ENCODE data around the gene VGF. TPM values are rescaled to one million over a fixed set of nuclear protein-coding genes. Genes with fewer than 3 reads are reported as not detected.

VGF gene
- total RNA-seq, 1 donor from 2014 or later, result 51.8 TPM

DNA sequence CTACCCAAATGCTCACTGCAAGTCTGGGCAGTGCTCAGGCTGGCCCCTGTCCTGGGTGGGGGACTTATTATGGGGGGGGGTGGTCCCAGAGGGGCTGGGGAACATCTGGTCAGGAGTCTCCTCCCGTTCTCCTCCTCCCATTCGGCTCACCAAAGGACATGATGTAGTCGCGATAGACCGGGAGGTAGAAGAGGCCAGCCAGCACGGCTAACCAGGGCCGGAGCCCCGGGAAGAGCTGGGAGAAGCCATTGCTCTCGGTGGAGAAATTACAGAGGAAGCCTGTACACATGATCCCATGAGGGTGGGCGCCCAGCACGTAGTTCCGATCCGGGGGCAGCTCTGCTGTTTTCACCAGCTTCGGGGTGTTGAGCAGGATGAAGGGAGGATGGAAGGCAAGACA is 33.1 kb upstream of the VGF start:
- Histone ChIP-seq H3K27ac (ENCODE audit: low read depth, low read length) (no peak overlapping the region), H3K79me2 (ENCODE audit: insufficient read depth, low read length) (no peaks in the 10 kb centered on the region), H3K4me2 (ENCODE audit: low read length) (no peak overlapping the region), H3K9me3 (ENCODE audit: insufficient read depth, low read depth, low read length) (no peaks in the 10 kb centered on the region), H3K27me3 (ENCODE audit: insufficient read depth, low read length) (peaks cover 26% of the 10 kb centered on the region), H3K9ac (ENCODE audit: low read length) (no peak overlapping the region), H3K36me3 (ENCODE audit: insufficient read depth, low read length) (no peaks in the 10 kb centered on the region), H2AFZ (ENCODE audit: low read depth, low read length) (no peak overlapping the region), H3K4me1 (ENCODE audit: insufficient read depth, low read length) (peaks cover 2% of the 10 kb centered on the region), H4K20me1 (ENCODE audit: insufficient read depth, low read length) (peaks cover 3% of the 10 kb centered on the region), H3K4me3 (ENCODE audit: insufficient read depth, low read depth, low read length) (no peak overlapping the region)
- TF ChIP-seq EZH2 (IDR thresholded peaks at IDR 0.05; ENCODE audit: insufficient read depth, low read length), result no peak
- TF ChIP-seq CTCF (IDR thresholded peaks at IDR 0.05; ENCODE audit: insufficient read depth, low read depth, low read length), result no peak
- Mint-ChIP-seq H3K27me3 (ENCODE audit: low read depth, unreplicated experiment) (peaks cover 29% of the 10 kb centered on the region), H3K36me3 (ENCODE audit: low read depth, unreplicated experiment) (no peaks in the 10 kb centered on the region), H3K4me3 (ENCODE audit: unreplicated experiment) (no peak overlapping the region), H3K4me1 (ENCODE audit: low read depth, unreplicated experiment) (no peaks in the 10 kb centered on the region), H3K27ac (ENCODE audit: unreplicated experiment) (no peak overlapping the region), H3K9me3 (ENCODE audit: unreplicated experiment) (no peaks in the 10 kb centered on the region)
- FAIRE-seq (no peak), DNase-seq (ENCODE audit: low read depth) (no peak)

DNA sequence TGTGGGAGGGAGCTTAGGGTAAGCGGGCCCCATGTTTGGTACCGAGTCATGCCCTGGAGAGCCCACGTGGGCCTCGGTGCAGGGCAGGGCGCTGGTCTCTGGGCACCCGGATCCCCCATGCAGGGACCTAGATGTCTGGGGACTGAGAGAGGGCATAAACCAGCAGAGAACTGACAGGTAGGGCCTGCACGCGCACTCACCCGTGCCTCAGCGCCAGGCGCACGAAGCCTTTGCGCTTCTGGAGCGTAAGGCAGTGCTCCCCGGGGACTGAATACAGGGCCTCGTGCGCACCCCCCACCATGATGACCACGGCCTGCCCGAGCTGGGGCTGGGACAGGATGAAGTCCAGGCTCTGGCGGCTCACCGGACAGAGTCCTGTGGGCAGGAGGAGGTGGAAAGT is 32.6 kb upstream of the VGF start:
- H3K27ac ChIP-seq (ENCODE audit: low read depth, low read length), result no peak overlapping the region
- Mint-ChIP-seq H3K27ac (ENCODE audit: unreplicated experiment) (no peak overlapping the region), H3K4me1 (ENCODE audit: low read depth, unreplicated experiment) (no peaks in the 10 kb centered on the region), H3K9me3 (ENCODE audit: unreplicated experiment) (no peaks in the 10 kb centered on the region), H3K4me3 (ENCODE audit: unreplicated experiment) (no peak overlapping the region), H3K36me3 (ENCODE audit: low read depth, unreplicated experiment) (no peaks in the 10 kb centered on the region), H3K27me3 (ENCODE audit: low read depth, unreplicated experiment) (peaks cover 24% of the 10 kb centered on the region)
- no peaks in the 10 kb centered on the region for H3K36me3 ChIP-seq (ENCODE audit: insufficient read depth, low read length)
- H3K4me2 ChIP-seq (ENCODE audit: low read length), result no peak overlapping the region
- no peaks in the 10 kb centered on the region for H3K9me3 ChIP-seq (ENCODE audit: insufficient read depth, low read depth, low read length)
- H2AFZ ChIP-seq (ENCODE audit: low read depth, low read length), result no peak overlapping the region
- no peak for DNase-seq (ENCODE audit: low read depth)
- H4K20me1 ChIP-seq (ENCODE audit: insufficient read depth, low read length), result peaks cover 3% of the 10 kb centered on the region
- no peaks in the 10 kb centered on the region for H3K79me2 ChIP-seq (ENCODE audit: insufficient read depth, low read length)
- peaks cover 25% of the 10 kb centered on the region for H3K27me3 ChIP-seq (ENCODE audit: insufficient read depth, low read length)
- H3K9ac ChIP-seq (ENCODE audit: low read length), result no peak overlapping the region
- no peak overlapping the region for H3K4me3 ChIP-seq (ENCODE audit: insufficient read depth, low read depth, low read length)
- FAIRE-seq, result no peak
- no peak for TF ChIP-seq CTCF (IDR thresholded peaks at IDR 0.05; ENCODE audit: insufficient read depth, low read depth, low read length)
- TF ChIP-seq EZH2 (IDR thresholded peaks at IDR 0.05; ENCODE audit: insufficient read depth, low read length), result no peak
- peaks cover 2% of the 10 kb centered on the region for H3K4me1 ChIP-seq (ENCODE audit: insufficient read depth, low read length)

DNA sequence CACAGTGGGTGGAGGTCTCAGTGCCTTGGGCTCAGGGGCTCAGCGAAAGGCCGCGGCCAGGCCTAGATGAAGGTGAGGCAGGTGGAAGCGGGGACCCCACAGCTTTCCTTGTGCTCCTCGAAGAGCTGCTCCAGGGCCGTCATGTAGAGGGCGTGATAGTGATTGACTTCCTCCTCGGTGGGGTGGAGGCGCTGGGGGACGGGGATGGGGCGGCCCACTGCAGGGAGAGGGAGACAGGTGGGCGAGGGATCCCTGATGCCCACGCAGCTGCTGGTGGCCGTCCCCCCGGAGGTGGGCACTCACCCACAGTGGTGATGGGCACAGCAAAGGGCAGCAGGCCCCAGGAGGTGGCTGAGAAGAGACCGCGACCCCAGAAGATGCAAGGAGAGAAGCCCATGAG is 30.5 kb upstream of the VGF start:
- Histone ChIP-seq H3K4me1 (ENCODE audit: insufficient read depth, low read length) (no peaks in the 10 kb centered on the region), H3K27ac (ENCODE audit: low read depth, low read length) (no peak overlapping the region), H3K9ac (ENCODE audit: low read length) (no peak overlapping the region), H3K4me3 (ENCODE audit: insufficient read depth, low read depth, low read length) (no peak overlapping the region), H3K79me2 (ENCODE audit: insufficient read depth, low read length) (no peaks in the 10 kb centered on the region), H2AFZ (ENCODE audit: low read depth, low read length) (no peak overlapping the region), H3K27me3 (ENCODE audit: insufficient read depth, low read length) (peaks cover 9% of the 10 kb centered on the region), H3K4me2 (ENCODE audit: low read length) (no peak overlapping the region), H3K36me3 (ENCODE audit: insufficient read depth, low read length) (no peaks in the 10 kb centered on the region), H3K9me3 (ENCODE audit: insufficient read depth, low read depth, low read length) (no peaks in the 10 kb centered on the region), H4K20me1 (ENCODE audit: insufficient read depth, low read length) (no peaks in the 10 kb centered on the region)
- no peaks in the 10 kb centered on the region for H3K36me3 Mint-ChIP-seq (ENCODE audit: low read depth, unreplicated experiment)
- no peaks in the 10 kb centered on the region for H3K4me1 Mint-ChIP-seq (ENCODE audit: low read depth, unreplicated experiment)
- no peak overlapping the region for H3K27ac Mint-ChIP-seq (ENCODE audit: unreplicated experiment)
- no peaks in the 10 kb centered on the region for H3K9me3 Mint-ChIP-seq (ENCODE audit: unreplicated experiment)
- H3K27me3 Mint-ChIP-seq (ENCODE audit: low read depth, unreplicated experiment), result peaks cover 11% of the 10 kb centered on the region
- no peak overlapping the region for H3K4me3 Mint-ChIP-seq (ENCODE audit: unreplicated experiment)
- DNase-seq (ENCODE audit: low read depth), result no peak
- TF ChIP-seq EZH2 (IDR thresholded peaks at IDR 0.05; ENCODE audit: insufficient read depth, low read length) (no peak), CTCF (IDR thresholded peaks at IDR 0.05; ENCODE audit: insufficient read depth, low read depth, low read length) (no peak)
- no peak for FAIRE-seq

Data from astrocyte (in vitro differentiated cells and primary cell).